HG02938 (cell line): Measurements from ENCODE around the gene SPAG16.

Experiments used
- ATAC-seq: cut with Tn5 transposase; IDR thresholded peaks from one replicate; pipeline ENCODE4 v1.9.1; 2021; ENCODE audit warnings: mild to moderate bottlenecking, moderate library complexity; ENCODE audit not compliant: unreplicated experiment

The SPAG16 gene

DNA sequence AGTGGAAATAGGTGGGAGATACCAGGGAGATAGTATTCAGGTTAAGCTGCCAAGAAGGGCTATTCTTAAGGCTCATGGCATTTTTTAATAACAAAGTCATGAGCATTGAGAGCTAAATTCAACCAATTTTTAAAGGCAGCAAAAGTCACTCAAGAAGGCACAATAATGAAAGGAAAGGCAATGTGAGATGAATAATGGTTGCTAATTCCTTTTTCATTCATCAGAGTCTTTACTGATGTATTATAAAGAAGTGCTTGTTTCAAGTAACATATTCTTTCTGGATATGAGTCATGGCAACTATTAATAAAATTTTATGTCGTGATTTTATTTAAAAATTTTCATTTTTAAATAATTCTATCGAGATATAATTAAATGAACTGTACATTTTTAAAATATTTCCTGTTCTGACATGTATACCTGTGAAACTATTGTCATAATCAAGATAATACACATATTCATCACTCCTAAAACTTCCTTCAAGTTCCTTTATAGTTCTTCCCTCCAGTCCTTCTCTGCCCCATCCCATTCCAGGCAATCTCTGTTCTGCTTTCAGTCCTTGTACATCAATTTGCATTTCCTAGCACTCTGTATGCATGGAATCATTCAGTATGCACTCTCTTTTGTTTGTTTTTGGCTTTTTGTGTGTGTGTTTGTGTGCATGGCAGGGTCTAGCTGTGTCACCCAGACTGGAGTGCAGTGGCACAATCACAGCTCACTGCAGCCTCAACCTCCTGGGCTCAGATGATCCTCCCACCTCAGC is 1167.4 kb downstream of the SPAG16 start:
- no peak for ATAC-seq
